22Rv1 (cell line): Measurements from ENCODE around the gene PNRC2.

Source experiments
- ZFX ChIP-seq: fragments of 450-650 bp; IDR thresholded peaks from 2 replicates; pipeline ENCODE4 v1.6.1; 2017; ENCODE audit warnings: antibody characterized with exemption, borderline replicate concordance
- TF ChIP-seq, protein P1 (sequence below): fragments of 450-650 bp; IDR thresholded peaks from 2 replicates; pipeline ENCODE4 v1.5.1; 2017; ENCODE audit warnings: mild to moderate bottlenecking

DNA sequence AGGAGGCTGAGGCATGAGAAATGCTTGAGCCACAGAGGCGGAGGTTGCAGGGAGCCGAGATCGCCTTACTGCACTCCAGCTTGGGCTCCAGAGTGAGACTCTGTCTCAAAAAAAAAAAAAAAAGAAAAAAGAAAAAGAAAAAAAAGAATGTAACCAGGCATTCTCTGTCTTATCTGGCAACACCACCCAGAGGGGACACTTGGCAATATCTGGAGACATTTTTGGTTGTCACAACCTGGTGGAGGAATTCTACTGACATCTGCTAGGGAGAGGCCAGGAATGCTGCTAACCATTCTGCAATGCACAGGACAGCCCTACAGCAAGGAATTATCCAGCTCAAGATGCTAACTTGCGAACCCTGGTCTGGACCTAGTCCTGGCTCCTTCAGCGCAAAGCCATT lies 44.2 kb upstream of the PNRC2 start:
- TF ChIP-seq ZFX, result no peak
- TF ChIP-seq, protein P1, sequence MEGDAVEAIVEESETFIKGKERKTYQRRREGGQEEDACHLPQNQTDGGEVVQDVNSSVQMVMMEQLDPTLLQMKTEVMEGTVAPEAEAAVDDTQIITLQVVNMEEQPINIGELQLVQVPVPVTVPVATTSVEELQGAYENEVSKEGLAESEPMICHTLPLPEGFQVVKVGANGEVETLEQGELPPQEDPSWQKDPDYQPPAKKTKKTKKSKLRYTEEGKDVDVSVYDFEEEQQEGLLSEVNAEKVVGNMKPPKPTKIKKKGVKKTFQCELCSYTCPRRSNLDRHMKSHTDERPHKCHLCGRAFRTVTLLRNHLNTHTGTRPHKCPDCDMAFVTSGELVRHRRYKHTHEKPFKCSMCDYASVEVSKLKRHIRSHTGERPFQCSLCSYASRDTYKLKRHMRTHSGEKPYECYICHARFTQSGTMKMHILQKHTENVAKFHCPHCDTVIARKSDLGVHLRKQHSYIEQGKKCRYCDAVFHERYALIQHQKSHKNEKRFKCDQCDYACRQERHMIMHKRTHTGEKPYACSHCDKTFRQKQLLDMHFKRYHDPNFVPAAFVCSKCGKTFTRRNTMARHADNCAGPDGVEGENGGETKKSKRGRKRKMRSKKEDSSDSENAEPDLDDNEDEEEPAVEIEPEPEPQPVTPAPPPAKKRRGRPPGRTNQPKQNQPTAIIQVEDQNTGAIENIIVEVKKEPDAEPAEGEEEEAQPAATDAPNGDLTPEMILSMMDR, result no peak
